Endothelial cell of umbilical vein (primary cell): ENCODE data around the gene NCS1. TPM values are rescaled to one million over a fixed set of nuclear protein-coding genes. Genes with fewer than 3 reads are reported as not detected.
A peak's percentile ranks its signal among the peaks of the same experiment; 100 is the strongest.

ENCODE experiments used
- BruUV-seq: library from RNA; stranded (reverse); fragments of 400-500 nt; replicated peaks from 2 replicates; lab custom pipeline; 2021; lab: Mats Ljungman, UMichigan
- CTCF ChIA-PET: fragments of 300-600, 350-600 bp; sonication (Branson Sonifier 250); formaldehyde crosslinking; loops from one replicate; lab custom pipeline; 2021; ENCODE audit warnings: antibody characterized with exemption, inconsistent platforms; lab: Charles Lee
- POLR2A ChIA-PET: fragments of 300-600, 350-600 bp; sonication (Branson Sonifier 250); formaldehyde crosslinking; loops from one replicate; lab custom pipeline; 2021; ENCODE audit warnings: antibody characterized with exemption, inconsistent platforms; lab: Charles Lee
- DNase-seq: peaks from one replicate; pipeline ENCODE4 v3.0.0-alpha.2; 2011; ENCODE audit warnings: low read depth, low spot score
- FAIRE-seq: peaks from 2 replicates; lab custom pipeline; 2011; peaks lifted over from hg19 to GRCh38; lab: Jason Lieb, UNC
- H2AFZ ChIP-seq: 2 replicates; pipeline ENCODE4 v1.6.0; 2012; ENCODE audit warnings: low read depth, low read length, control low read depth, inconsistent platforms
- H3K27ac ChIP-seq: 2 replicates; pipeline ENCODE4 v1.5.1; 2011; ENCODE audit warnings: low read depth, mild to moderate bottlenecking, control low read depth, low read length, moderate library complexity; ENCODE audit not compliant: insufficient read depth
- H3K27me3 ChIP-seq, 2 experiments: 2 replicates each; pipeline versions ENCODE4 v1.6.0 to v1.6.1; 2011; ENCODE audit warnings: low read length in 2 of 2, mixed read lengths in 1 of 2; ENCODE audit not compliant: control insufficient read depth in 2 of 2, insufficient read depth in 2 of 2
- H3K36me3 ChIP-seq, 2 experiments: 2 replicates in 1 of 2; 3 replicates in 1 of 2; pipeline ENCODE4 v1.5.1; 2011; ENCODE audit warnings: low read length in 2 of 2, mild to moderate bottlenecking in 1 of 2, moderate library complexity in 1 of 2; ENCODE audit not compliant: control insufficient read depth in 2 of 2, insufficient read depth in 2 of 2; ENCODE audit errors: extremely low read depth in 1 of 2
- H3K4me1 ChIP-seq: 3 replicates; pipeline ENCODE4 v1.5.1; 2011; ENCODE audit warnings: mild to moderate bottlenecking, low read length; ENCODE audit not compliant: control insufficient read depth, insufficient read depth; ENCODE audit errors: extremely low read depth
- H3K4me2 ChIP-seq: 2 replicates; pipeline ENCODE4 v1.6.1; 2011; ENCODE audit warnings: low read length, control low read depth, mixed read lengths; ENCODE audit not compliant: insufficient read depth
- H3K4me3 ChIP-seq, 3 experiments: fragments of 200-600 bp in 1 of 3; sonication (generic), shearing (Covaris generic) in 1 of 3; replicated peaks in 1 of 3; 2 replicates each; pipeline ENCODE4 v1.5.1; 2011 to 2016; ENCODE audit warnings: control low read depth in 3 of 3, low read length in 3 of 3, mild to moderate bottlenecking in 2 of 3, inconsistent platforms in 1 of 3, low read depth in 1 of 3, moderate library complexity in 1 of 3; ENCODE audit not compliant: insufficient read depth in 1 of 3
- H3K79me2 ChIP-seq: 2 replicates; pipeline ENCODE4 v1.6.0; 2012; ENCODE audit warnings: low read length, inconsistent platforms; ENCODE audit not compliant: control insufficient read depth, insufficient read depth
- H3K9ac ChIP-seq: replicated peaks from 2 replicates; pipeline ENCODE3; 2011; ENCODE audit warnings: low read length, control low read depth; ENCODE audit not compliant: insufficient read depth; ENCODE audit errors: extremely low read depth
- H3K9me1 ChIP-seq: replicated peaks from 3 replicates; pipeline ENCODE4 v1.6.0; 2011; ENCODE audit warnings: mild to moderate bottlenecking, low read length; ENCODE audit not compliant: control insufficient read depth, insufficient read depth; ENCODE audit errors: extremely low read depth
- H3K9me3 ChIP-seq: replicated peaks from 2 replicates; pipeline ENCODE4 v1.5.1; 2012; ENCODE audit warnings: low read length, inconsistent platforms; ENCODE audit not compliant: control insufficient read depth, insufficient read depth
- H4K20me1 ChIP-seq: replicated peaks from 2 replicates; pipeline ENCODE3; 2011; ENCODE audit warnings: mild to moderate bottlenecking, low read length; ENCODE audit not compliant: control insufficient read depth, insufficient read depth; ENCODE audit errors: extremely low read depth
- CTCF ChIP-seq, 2 donors: IDR thresholded peaks; 1 replicate in 1 of 2; 2 replicates in 1 of 2; pipeline ENCODE4 v1.5.1; 2011; ENCODE audit warnings: low read length in 2 of 2, mild to moderate bottlenecking in 2 of 2, moderate library complexity in 2 of 2, control low read depth in 1 of 2, inconsistent platforms in 1 of 2, low read depth in 1 of 2; ENCODE audit not compliant: insufficient read depth in 1 of 2; ENCODE audit errors: extremely low read depth in 1 of 2
- FOS ChIP-seq: IDR thresholded peaks from 2 replicates; pipeline ENCODE4 v1.6.1; 2011; ENCODE audit warnings: mild to moderate bottlenecking, low read length, moderate library complexity, borderline replicate concordance; ENCODE audit not compliant: insufficient read depth
- GATA2 ChIP-seq: IDR thresholded peaks from 2 replicates; pipeline ENCODE4 v1.7.0; 2011; ENCODE audit warnings: low read depth, mild to moderate bottlenecking, moderate library complexity, mixed read lengths, low read length; ENCODE audit not compliant: insufficient read length, insufficient read depth
- MAX ChIP-seq: IDR thresholded peaks from 2 replicates; pipeline ENCODE4 v1.6.1; 2011; ENCODE audit not compliant: insufficient read depth, insufficient read length
- MYC ChIP-seq: IDR thresholded peaks from one replicate; pipeline ENCODE4 v1.6.1; 2011; ENCODE audit warnings: mild to moderate bottlenecking, low read depth, low read length
- POLR2A ChIP-seq: IDR thresholded peaks from 2 replicates; pipeline ENCODE4 v1.6.1; 2012; ENCODE audit warnings: low read depth, mild to moderate bottlenecking, control low read depth, low read length
- dilution Hi-C: fragments of 300-500 bp; cut with MboI; formaldehyde crosslinking; loops from one replicate; pipeline ENCODE4 v1.15.0; 2019; ENCODE audit warnings: low sequenced_read_pairs; ENCODE audit not compliant: extremely low pct_ligation_motif_present
- intact Hi-C: fragments of 100-400 bp; cut with micrococcal nuclease; formaldehyde crosslinking; loops from one replicate; pipeline ENCODE4 v1.10.0; 2022
- polyA plus RNA-seq, 4 experiments: library from polyadenylated mRNA; depleted of rRNA in 3 of 4; stranded (reverse) in 3 of 4; unstranded in 1 of 4; fragments of >200 nt; gene quantifications; 2 replicates each; pipeline versions ENCODE4 v1.2.1 to v1.2.3, GENCODE V29; 2011 to 2012; ENCODE audit warnings: missing spikeins in 1 of 4
- total RNA-seq: library from RNA; stranded (reverse); gene quantifications from 2 replicates; pipeline ENCODE4 v1.2.3, GENCODE V29; 2021

The NCS1 gene
- total and polyA plus RNA-seq, 2 donors (not counting 3 experiments of a cell fraction or from before 2014, with no cell fraction given): 53.6 to 77.4 TPM

- H3K4me3 ChIP-seq: peak overlapping the region; percentile 42 to 60 (median 54)
- H3K9ac ChIP-seq: peak overlapping the region; percentile 69
- BruUV-seq: no TSS peak
- H3K9me1 ChIP-seq: no peaks in the 10 kb centered on the region
- H3K27me3 ChIP-seq: no peaks in the 10 kb centered on the region
- POLR2A ChIA-PET: interaction anchor here (0.7 kb wide), 1 partner anchor 13 kb away, joined by 3 read pairs; no protein-coding TSS in a partner anchor
- intact Hi-C loops (loop anchor here (2.0 kb wide), 1 partner anchor 66 kb away; no protein-coding TSS in a partner anchor), dilution Hi-C loops (no loop called here)
- peak overlapping the region; percentile 78 for H3K4me2 ChIP-seq
- CTCF ChIA-PET: interaction anchor here (0.8 to 1.1 kb wide), 3 partner anchors 10 to 65 kb away, joined by 3 to 4 read pairs (median 3); no protein-coding TSS in a partner anchor
- peak overlapping the region; percentile 43 for H3K27ac ChIP-seq
- TF ChIP-seq FOS (peak; percentile 32), MAX (no peak)
- H2AFZ ChIP-seq: peak overlapping the region; percentile 22
- H3K4me1 ChIP-seq: peaks cover 9% of the 10 kb centered on the region
- H3K9me3 ChIP-seq: no peaks in the 10 kb centered on the region
- DNase-seq (peak; percentile 32), FAIRE-seq (peak; percentile 24)
- H3K36me3 ChIP-seq: peaks cover 0 to 4% of the 10 kb centered on the region in 2 experiments
- H4K20me1 ChIP-seq: no peaks in the 10 kb centered on the region
- H3K79me2 ChIP-seq: peaks cover 44% of the 10 kb centered on the region
Measured at GRCh38 chr9:130172858-130173665, 858 bp downstream of the NCS1 start.

- Histone ChIP-seq H3K36me3 (peaks cover 0 to 4% of the 10 kb centered on the region in 2 experiments), H2AFZ (no peak overlapping the region), H3K9ac (peak overlapping the region; percentile 69), H3K27me3 (no peaks in the 10 kb centered on the region), H3K4me1 (peaks cover 9% of the 10 kb centered on the region), H3K4me3 (peak overlapping the region in 2 of 3 experiments; percentile 42 to 54), H3K9me3 (no peaks in the 10 kb centered on the region), H3K9me1 (no peaks in the 10 kb centered on the region), H3K27ac (no peak overlapping the region), H3K79me2 (peaks cover 50% of the 10 kb centered on the region), H3K4me2 (peak overlapping the region; percentile 78), H4K20me1 (no peaks in the 10 kb centered on the region)
- intact Hi-C loops: loop anchor here (2.0 kb wide), 1 partner anchor 67 kb away; no protein-coding TSS in a partner anchor
- DNase-seq (no peak), FAIRE-seq (no peak)
- BruUV-seq: TSS peak; percentile 19
- ChIA-PET POLR2A (interaction anchor here (0.7 kb wide), 1 partner anchor 12 kb away, joined by 3 read pairs; no protein-coding TSS in a partner anchor), CTCF (interaction anchor here (0.8 to 1.1 kb wide), 4 partner anchors 10 to 66 kb away, joined by 3 to 4 read pairs (median 3); no protein-coding TSS in a partner anchor)
- dilution Hi-C loops: no loop called here
- TF ChIP-seq MAX (no peak), CTCF (IDR thresholded peaks at IDR 0.05; ENCODE audit: extremely low read depth in 1 of 2, insufficient read depth in 1 of 2, low read depth in 1 of 2, low read length in 2 of 2) (no peak), POLR2A (no peak), GATA2 (no peak), FOS (no peak), MYC (no peak)
Measured at GRCh38 chr9:130173666-130173983, 1.4 kb downstream of the NCS1 start.
